ENCODE results near the gene POLR2H.

DNA sequence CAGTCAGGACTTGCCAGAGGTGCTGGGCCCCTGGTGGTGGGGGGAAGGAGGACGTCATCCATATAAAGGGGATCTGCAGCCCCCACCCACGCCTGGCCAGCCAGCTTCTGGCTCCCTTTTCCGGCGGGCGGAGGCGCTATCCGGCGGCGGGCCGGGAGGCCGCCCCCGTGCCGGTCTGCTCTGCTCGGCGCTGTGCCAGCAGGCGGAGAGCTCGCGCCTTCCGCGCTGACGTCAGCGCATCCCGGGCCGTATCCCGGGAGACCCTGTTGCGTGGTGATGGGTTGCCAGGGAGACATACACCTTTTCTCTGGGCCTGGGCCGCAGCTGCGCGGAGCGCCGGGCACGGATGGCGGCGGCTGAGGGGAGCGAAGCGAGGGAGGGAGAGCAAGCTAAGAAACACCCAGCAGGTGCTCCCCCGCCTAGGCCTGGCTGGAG lies 23.0 kb upstream of the POLR2H start:
- no peak for TF ChIP-seq FOXM1 (IDR thresholded peaks at IDR 0.05; ENCODE audit: borderline replicate concordance, low read depth)
- no peak for TF ChIP-seq RAD21 (IDR thresholded peaks at IDR 0.05; ENCODE audit: low read depth)
- no peak for TF ChIP-seq TAF1 (IDR thresholded peaks at IDR 0.05; ENCODE audit: low read depth)
